Aorta (tissue), 5 donors: ENCODE data around the gene EOMES. TPM values are rescaled to one million over a fixed set of nuclear protein-coding genes. Genes with fewer than 3 reads are reported as not detected.

ENCODE experiments used
- ATAC-seq: fragments of 200-7000 bp; cut with Tn5 transposase; one replicate; pipeline ENCODE4 v1.9.1; 2022; ENCODE audit warnings: moderate library complexity; ENCODE audit not compliant: low FRiP score
- DNase-seq, 2 donors: peaks; one replicate each; pipeline ENCODE4 v3.0.0-alpha.2; 2020
- H3K27ac ChIP-seq, 2 donors: one replicate each; pipeline ENCODE4 v1.5.1; 2013; ENCODE audit warnings: low read length in 2 of 2, mild to moderate bottlenecking in 2 of 2, moderate library complexity in 2 of 2, control low read depth in 1 of 2, inconsistent platforms in 1 of 2, low read depth in 1 of 2
- H3K27me3 ChIP-seq, 2 donors: one replicate each; pipeline ENCODE4 v1.6.1; 2013; ENCODE audit warnings: control low read depth in 1 of 2, low read length in 1 of 2, mild to moderate bottlenecking in 1 of 2, moderate library complexity in 1 of 2; ENCODE audit not compliant: insufficient read depth in 2 of 2, control insufficient read depth in 1 of 2
- H3K36me3 ChIP-seq, 2 donors: one replicate each; pipeline ENCODE4 v1.6.1; 2013; ENCODE audit warnings: control low read depth in 1 of 2, low read length in 1 of 2, mild to moderate bottlenecking in 1 of 2; ENCODE audit not compliant: insufficient read depth in 2 of 2, control insufficient read depth in 1 of 2
- H3K4me1 ChIP-seq, 2 donors: one replicate each; pipeline ENCODE4 v1.6.1; 2013; ENCODE audit warnings: low read length in 2 of 2, control low read depth in 1 of 2, mild to moderate bottlenecking in 1 of 2, moderate library complexity in 1 of 2; ENCODE audit not compliant: insufficient read depth in 2 of 2, control insufficient read depth in 1 of 2
- H3K4me3 ChIP-seq, 2 donors: one replicate each; pipeline ENCODE4 v1.5.1; 2013; ENCODE audit warnings: low read length in 2 of 2, control low read depth in 1 of 2, mild to moderate bottlenecking in 1 of 2
- H3K9me3 ChIP-seq: one replicate; pipeline ENCODE4 v1.6.1; 2013; ENCODE audit warnings: mild to moderate bottlenecking, low read length; ENCODE audit not compliant: control insufficient read depth
- WGBS, 2 donors: extraction: QIAGEN DNeasy Blood & Tissue Kit; methylation state at CpG; one replicate each; pipeline ENCODE4 v1.1.7; 2013; 5-methylcytosine and 5-hydroxymethylcytosine counted together
- intact Hi-C, 2 donors: fragments of 100-400 bp; cut with DNase I; formaldehyde crosslinking; loops; one replicate each; pipeline versions ENCODE4 v1.14.2 to v1.15.0; 2022
- polyA plus RNA-seq, 2 donors: library from polyadenylated mRNA; stranded (reverse); fragments of 200-250 nt; gene quantifications; one replicate each; pipeline ENCODE4 v1.2.3, GENCODE V29; 2013
- total RNA-seq, 2 donors: library from RNA; stranded (reverse); fragmentation: NEBNext Ultra II Directional; extraction: Animal tissue kit (Norgen Biotek cat#: 25700); gene quantifications; one replicate each; pipeline ENCODE4 v1.2.1, GENCODE V29; 2021
- donor health status: healthy with polysubstance abuse.
- donor health status: Bipolar disorder and iron deficiency.
- donor health status: DM: no; HTN: no; CAD: no.
- donor health status: DM: no; HTN: no; CAD: no.
- donor health status: DM: yes; HTN: yes; CAD: no.

Gene EOMES
- total and polyA plus RNA-seq, 4 donors: 0.36 to 1.2 (median 0.60) TPM; not detected in 1

DNA sequence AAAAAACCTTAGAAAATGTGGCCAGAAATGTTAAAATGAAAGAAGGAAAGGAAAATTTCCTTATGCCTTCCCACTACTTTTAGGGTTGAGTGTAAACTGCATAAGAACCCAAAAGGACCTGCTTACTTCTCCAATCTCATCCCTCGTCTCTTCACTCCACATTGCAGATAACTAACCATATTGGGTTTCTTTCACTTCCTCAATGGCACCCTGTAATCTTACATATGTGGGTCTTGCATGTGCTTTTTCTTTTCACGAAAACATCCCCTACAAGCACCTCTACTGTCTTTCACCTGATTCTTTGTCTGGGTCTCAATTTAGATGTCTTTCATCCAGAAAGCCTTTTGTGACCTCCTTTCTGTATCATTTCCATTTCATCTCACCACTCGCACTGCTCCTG is 23.1 kb downstream of the EOMES start:
- no peak for DNase-seq

DNA sequence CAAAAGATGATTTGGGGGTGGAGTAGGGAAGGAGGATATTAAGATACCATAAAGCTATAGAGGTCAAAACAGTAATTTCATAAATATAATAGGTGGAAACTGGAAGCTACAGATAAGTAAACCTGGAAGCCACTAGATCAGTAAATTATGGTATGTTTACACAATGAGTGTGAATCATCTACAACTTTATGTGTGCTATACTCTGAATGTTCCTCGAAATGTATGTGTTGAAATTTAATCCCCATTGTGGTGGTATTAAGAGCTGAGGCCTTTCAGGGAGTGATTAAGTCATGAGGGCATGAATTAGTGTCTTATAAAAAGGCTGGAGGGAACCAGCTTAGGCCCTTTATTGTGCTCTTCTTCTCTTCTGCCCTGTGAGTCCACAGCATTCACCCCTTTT is 25.2 kb downstream of the EOMES start:
- Histone ChIP-seq H3K9me3 (no peaks in the 10 kb centered on the region), H3K4me1 (no peaks in the 10 kb centered on the region), H3K27ac (no peak overlapping the region), H3K27me3 (no peaks in the 10 kb centered on the region), H3K36me3 (no peaks in the 10 kb centered on the region), H3K4me3 (no peak overlapping the region)
- intact Hi-C loops: no loop called here
- DNase-seq (no peak), ATAC-seq (no peak)
- WGBS, 2 donors: 85 to 89% methylated on average over 1 of the region's 1 CpG

More for the DNA sequence above, 23.1 kb downstream of the EOMES start:
- WGBS, 2 donors: 93 to 99% methylated on average over 3 of the region's 3 CpGs
- H3K27ac ChIP-seq: no peak overlapping the region
- no peaks in the 10 kb centered on the region for H3K4me1 ChIP-seq
- no peaks in the 10 kb centered on the region for H3K36me3 ChIP-seq
- ATAC-seq: no peak
- H3K4me3 ChIP-seq: no peak overlapping the region
- no peaks in the 10 kb centered on the region for H3K9me3 ChIP-seq
- intact Hi-C loops: no loop called here
- H3K27me3 ChIP-seq: no peaks in the 10 kb centered on the region

DNA sequence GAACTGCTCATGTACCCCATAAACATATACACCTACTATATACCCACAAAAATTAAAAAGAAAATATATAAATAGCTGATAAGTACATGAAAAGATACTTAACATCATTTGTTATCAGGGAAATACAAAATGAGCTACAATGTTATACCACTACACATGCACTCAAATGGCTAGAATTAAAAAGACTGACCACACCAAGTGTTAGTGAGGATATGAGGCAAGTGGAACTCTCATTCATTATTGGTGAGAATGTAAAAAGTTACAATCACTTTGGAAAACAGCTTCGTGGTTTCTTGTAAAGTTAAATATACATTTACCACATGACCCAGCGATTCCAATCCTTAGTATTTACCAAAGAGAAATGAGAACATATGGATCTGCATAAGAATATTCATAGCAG is 26.5 kb downstream of the EOMES start:
- no peaks in the 10 kb centered on the region for H3K4me1 ChIP-seq
- no peaks in the 10 kb centered on the region for H3K36me3 ChIP-seq
- H3K4me3 ChIP-seq: no peak overlapping the region
- H3K27me3 ChIP-seq: no peaks in the 10 kb centered on the region
- H3K27ac ChIP-seq: no peak overlapping the region
- no peaks in the 10 kb centered on the region for H3K9me3 ChIP-seq
- ATAC-seq: no peak
- intact Hi-C loops: no loop called here
- DNase-seq: no peak
- WGBS, 2 donors: 81 to 82% methylated on average over 2 of the region's 2 CpGs

DNA sequence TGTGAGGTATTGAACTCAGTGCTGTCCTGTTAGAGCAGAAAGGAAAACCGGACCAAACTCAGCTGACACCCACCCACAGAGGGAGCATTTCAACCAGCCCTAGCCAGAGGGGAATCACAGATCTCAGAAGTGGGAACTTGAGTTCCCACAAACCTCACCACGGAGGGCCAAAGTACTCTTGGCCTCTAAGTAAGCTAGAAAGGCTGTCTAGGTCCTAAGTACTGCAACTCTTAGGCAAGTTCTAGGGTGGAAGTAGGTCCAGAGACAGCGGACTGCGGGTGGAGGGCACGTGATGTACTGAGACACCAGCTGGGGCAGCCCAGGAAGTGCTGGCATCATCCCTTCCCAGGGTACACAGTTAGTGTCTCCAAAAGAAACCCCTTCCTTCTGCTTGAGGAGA is 34.1 kb downstream of the EOMES start:
- intact Hi-C loops: loop anchor here (10.0 kb wide), 1 partner anchor 373 kb away; no protein-coding TSS in a partner anchor
- Histone ChIP-seq H3K27ac (no peak overlapping the region), H3K36me3 (no peaks in the 10 kb centered on the region), H3K4me1 (no peaks in the 10 kb centered on the region), H3K4me3 (no peak overlapping the region), H3K27me3 (no peaks in the 10 kb centered on the region), H3K9me3 (peaks cover 2% of the 10 kb centered on the region)
- WGBS, 2 donors: 91 to 92% methylated on average over 5 of the region's 5 CpGs
- no peak for ATAC-seq
- no peak for DNase-seq

GRCh38 chr3:27686642-27687041 is 35.5 kb downstream of the EOMES start:
- H3K27ac ChIP-seq: no peak overlapping the region
- H3K4me1 ChIP-seq: no peaks in the 10 kb centered on the region
- H3K27me3 ChIP-seq: no peaks in the 10 kb centered on the region
- H3K36me3 ChIP-seq: no peaks in the 10 kb centered on the region
- no peak for ATAC-seq
- no peak for DNase-seq
- H3K9me3 ChIP-seq: peaks cover 2% of the 10 kb centered on the region
- intact Hi-C loops: loop anchor here (10.0 kb wide), 1 partner anchor 372 kb away; no protein-coding TSS in a partner anchor
- WGBS, 2 donors: 7 to 13% methylated on average over 1 of the region's 1 CpG
- H3K4me3 ChIP-seq: no peak overlapping the region

GRCh38 chr3:27685474-27685873 is 36.6 kb downstream of the EOMES start:
- intact Hi-C loops: loop anchor here (10.0 kb wide), 1 partner anchor 371 kb away; no protein-coding TSS in a partner anchor
- Histone ChIP-seq H3K27ac (no peak overlapping the region), H3K27me3 (no peaks in the 10 kb centered on the region), H3K4me1 (no peaks in the 10 kb centered on the region), H3K9me3 (peaks cover 2% of the 10 kb centered on the region), H3K4me3 (no peak overlapping the region), H3K36me3 (no peaks in the 10 kb centered on the region)
- DNase-seq: no peak
- WGBS, 2 donors: 99 to 100% methylated on average over 1 of the region's 1 CpG
- no peak for ATAC-seq

- Histone ChIP-seq H3K9me3 (peaks cover 2% of the 10 kb centered on the region), H3K27me3 (no peaks in the 10 kb centered on the region), H3K27ac (no peak overlapping the region), H3K4me1 (no peaks in the 10 kb centered on the region), H3K36me3 (no peaks in the 10 kb centered on the region), H3K4me3 (no peak overlapping the region)
- intact Hi-C loops: loop anchor here (10.0 kb wide), 1 partner anchor 370 kb away; no protein-coding TSS in a partner anchor
- 96% methylated on average over 2 of the region's 2 CpGs for WGBS, 2 donors
- no peak for DNase-seq
- ATAC-seq: no peak
These were observed 37.8 kb downstream of the EOMES start for GRCh38 chr3:27684302-27684701.

GRCh38 chr3:27681249-27681748 is 40.8 kb downstream of the EOMES start:
- 18 to 19% methylated on average over 6 of the region's 6 CpGs for WGBS, 2 donors

DNA sequence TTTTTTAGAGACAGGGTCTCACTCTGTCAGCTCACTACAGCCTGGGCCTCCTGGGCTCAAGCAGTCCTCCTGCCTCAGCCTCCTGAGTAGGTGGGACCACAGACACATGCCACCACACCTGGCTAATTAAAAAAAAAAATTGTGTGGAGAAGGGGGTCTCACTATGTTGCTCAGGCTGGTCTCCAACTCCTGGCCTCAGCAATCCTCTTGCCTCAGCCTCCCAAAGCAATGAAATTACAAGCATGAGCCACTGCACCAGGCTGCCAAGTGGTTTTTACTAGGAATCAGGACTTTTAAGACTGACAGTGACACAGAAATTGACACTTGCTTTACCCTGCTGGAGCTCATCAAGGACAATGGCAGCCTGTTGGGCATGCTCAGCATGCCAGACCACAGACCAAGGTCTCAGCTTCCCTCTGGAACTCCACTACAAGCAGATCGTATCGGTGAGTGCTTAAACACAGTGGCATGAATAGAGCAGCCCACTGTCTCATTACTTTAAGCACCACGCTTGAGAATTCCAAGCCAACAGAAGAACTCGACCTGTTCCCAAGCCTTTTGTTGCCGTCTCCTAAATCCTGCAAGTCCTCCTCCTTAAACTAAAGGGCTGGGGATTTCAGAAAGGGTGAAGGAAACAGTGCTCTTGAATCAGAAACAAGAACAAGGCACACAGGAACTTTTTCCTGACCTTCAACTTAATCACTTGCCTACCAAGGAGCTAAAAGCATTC is 41.4 kb downstream of the EOMES start:
- no peaks in the 10 kb centered on the region for H3K27me3 ChIP-seq
- WGBS, 2 donors: 60 to 61% methylated on average over 5 of the region's 5 CpGs
- no peak overlapping the region for H3K4me3 ChIP-seq
- no peaks in the 10 kb centered on the region for H3K36me3 ChIP-seq
- H3K4me1 ChIP-seq: peaks cover 6 to 7% of the 10 kb centered on the region in 2 donors
- DNase-seq (no peak), ATAC-seq (no peak)
- peak overlapping the region in 1 of 2 donors; percentile 45 for H3K27ac ChIP-seq
- no peaks in the 10 kb centered on the region for H3K9me3 ChIP-seq
- intact Hi-C loops: loop anchor here (10.0 kb wide), 1 partner anchor 366 kb away; no protein-coding TSS in a partner anchor

More at GRCh38 chr3:27681249-27681748, 40.8 kb downstream of the EOMES start:
- no peaks in the 10 kb centered on the region for H3K36me3 ChIP-seq
- H3K9me3 ChIP-seq: no peaks in the 10 kb centered on the region
- no peaks in the 10 kb centered on the region for H3K27me3 ChIP-seq
- intact Hi-C loops: loop anchor here (10.0 kb wide), 1 partner anchor 366 kb away; no protein-coding TSS in a partner anchor
- H3K4me1 ChIP-seq: peaks cover 4% of the 10 kb centered on the region in 2 donors
- peak; percentile 67 for ATAC-seq
- DNase-seq: no peak
- no peak overlapping the region for H3K4me3 ChIP-seq
- no peak overlapping the region for H3K27ac ChIP-seq
